PC-9 (cell line): ENCODE results near the gene C3orf85. TPM values are rescaled to one million over a fixed set of nuclear protein-coding genes. Genes with fewer than 3 reads are reported as not detected.

Experiments
- BruUV-seq: library from RNA; stranded (reverse); fragments of 400-500 nt; replicated peaks from 2 replicates; lab custom pipeline; 2021; lab: Mats Ljungman, UMichigan
- CTCF ChIA-PET: fragments of 300-600 bp; sonication (Branson Sonifier 250); formaldehyde crosslinking; loops from one replicate; lab custom pipeline; 2022; ENCODE audit warnings: antibody characterized with exemption; lab: Charles Lee
- POLR2A ChIA-PET: fragments of 300-600 bp; sonication (Branson Sonifier 250); formaldehyde crosslinking; loops from one replicate; lab custom pipeline; 2022; ENCODE audit warnings: antibody characterized with exemption; ENCODE audit not compliant: unreplicated experiment; lab: Charles Lee
- DNase-seq, 2 experiments: peaks; one replicate each; pipeline versions ENCODE4 v3.0.0 to v3.0.0-alpha.2; 2015 to 2022; ENCODE audit warnings: mixed read lengths in 1 of 2
- H2AFZ ChIP-seq: fragments of 200-600 bp; sonication (generic); 2 replicates; pipeline ENCODE4 v1.8.1; 2017; ENCODE audit warnings: antibody characterized with exemption
- H3F3A ChIP-seq: fragments of 200-600 bp; sonication (generic); 2 replicates; pipeline ENCODE4 v1.8.1; 2017; ENCODE audit warnings: antibody characterized with exemption, mild to moderate bottlenecking, low read depth; ENCODE audit not compliant: insufficient read depth
- H3K27ac ChIP-seq: fragments of 200-600 bp; sonication (generic); 2 replicates; pipeline ENCODE4 v1.6.1; 2016; ENCODE audit warnings: mixed run types
- H3K27me3 ChIP-seq: fragments of 200-600 bp; sonication (generic); 2 replicates; pipeline ENCODE4 v1.6.1; 2016; ENCODE audit warnings: low read depth, mixed run types; ENCODE audit not compliant: insufficient read depth
- H3K36me3 ChIP-seq: fragments of 200-600 bp; sonication (generic); 2 replicates; pipeline ENCODE4 v1.6.1; 2016; ENCODE audit warnings: low read depth, mixed run types
- H3K4me1 ChIP-seq: fragments of 200-600 bp; sonication (generic); replicated peaks from 2 replicates; pipeline ENCODE4 v1.6.1; 2016; ENCODE audit warnings: mixed run types; ENCODE audit not compliant: insufficient read depth
- H3K4me2 ChIP-seq: fragments of 200-600 bp; sonication (generic); 2 replicates; pipeline ENCODE4 v1.6.1; 2017; ENCODE audit warnings: mixed run types
- H3K4me3 ChIP-seq: fragments of 200-600 bp; sonication (generic); 2 replicates; pipeline ENCODE4 v1.6.1; 2016; ENCODE audit warnings: mixed run types
- H3K79me2 ChIP-seq: fragments of 200-600 bp; sonication (generic); 2 replicates; pipeline ENCODE4 v1.6.1; 2017; ENCODE audit warnings: low read depth, mixed run types
- H3K9me2 ChIP-seq: fragments of 200-600 bp; sonication (generic); 2 replicates; pipeline ENCODE4 v1.8.1; 2017; ENCODE audit warnings: mild to moderate bottlenecking; ENCODE audit not compliant: insufficient read depth
- H3K9me3 ChIP-seq: fragments of 200-600 bp; sonication (generic); 2 replicates; pipeline ENCODE4 v1.8.1; 2016; ENCODE audit warnings: low read depth; ENCODE audit not compliant: insufficient read depth
- H4K20me1 ChIP-seq: fragments of 200-600 bp; sonication (generic); 2 replicates; pipeline ENCODE4 v1.8.1; 2017; ENCODE audit not compliant: insufficient read depth
- CTCF ChIP-seq: fragments of 200-600 bp; sonication (generic); conservative IDR thresholded peaks from 2 replicates; pipeline ENCODE4 v1.6.1; 2017; ENCODE audit warnings: mixed run types, antibody characterized with exemption, mild to moderate bottlenecking, moderate library complexity
- EZH2 ChIP-seq: fragments of 200-600 bp; sonication (generic); IDR thresholded peaks from 2 replicates; pipeline ENCODE4 v1.8.0; 2017; ENCODE audit warnings: antibody characterized with exemption, low read depth
- intact Hi-C: fragments of 100-400 bp; cut with micrococcal nuclease; formaldehyde crosslinking; loops from one replicate; pipeline ENCODE4 v1.10.0; 2022; ENCODE audit not compliant: unreplicated experiment
- total RNA-seq: library from RNA; stranded (reverse); gene quantifications from 2 replicates; pipeline ENCODE4 v1.2.3, GENCODE V29; 2021

C3orf85 gene
- total RNA-seq, 1 experiment from 2014 or later = not detected

- CTCF ChIA-PET = no interaction called here
- no peaks in the 10 kb centered on the region for H3K4me1 ChIP-seq
- H3K79me2 ChIP-seq = no peaks in the 10 kb centered on the region
- no peak overlapping the region for H2AFZ ChIP-seq
- no peak overlapping the region for H3K4me3 ChIP-seq
- H3K27ac ChIP-seq = no peak overlapping the region
- no peaks in the 10 kb centered on the region for H3K9me2 ChIP-seq
- H3F3A ChIP-seq = no peaks in the 10 kb centered on the region
- intact Hi-C loops = no loop called here
- no peaks in the 10 kb centered on the region for H3K36me3 ChIP-seq
- H4K20me1 ChIP-seq = no peaks in the 10 kb centered on the region; the same call in 1 of the 2 replicates
- H3K4me2 ChIP-seq = no peak overlapping the region
- no TSS peak for BruUV-seq
- no peak for DNase-seq
- H3K9me3 ChIP-seq = no peaks in the 10 kb centered on the region
- TF ChIP-seq CTCF (no peak), EZH2 (no peak)
- peaks cover 28% of the 10 kb centered on the region for H3K27me3 ChIP-seq
- POLR2A ChIA-PET = no interaction called here
Measured at GRCh38 chr3:109175411-109175810, 38.9 kb downstream of the C3orf85 start.

GRCh38 chr3:109176726-109177125, 40.2 kb downstream of the C3orf85 start:
- no peak overlapping the region for H2AFZ ChIP-seq
- no peaks in the 10 kb centered on the region for H3K79me2 ChIP-seq
- H3K4me1 ChIP-seq = no peaks in the 10 kb centered on the region
- BruUV-seq = no TSS peak
- no peak overlapping the region for H3K4me2 ChIP-seq
- peaks cover 21% of the 10 kb centered on the region for H3K27me3 ChIP-seq
- TF ChIP-seq CTCF (no peak), EZH2 (no peak)
- no peaks in the 10 kb centered on the region for H4K20me1 ChIP-seq
- DNase-seq = no peak
- POLR2A ChIA-PET = no interaction called here
- H3K27ac ChIP-seq = no peak overlapping the region
- intact Hi-C loops = no loop called here
- H3K9me3 ChIP-seq = no peaks in the 10 kb centered on the region
- H3F3A ChIP-seq = no peaks in the 10 kb centered on the region
- no peak overlapping the region for H3K4me3 ChIP-seq
- no peaks in the 10 kb centered on the region for H3K36me3 ChIP-seq
- CTCF ChIA-PET = no interaction called here
- no peaks in the 10 kb centered on the region for H3K9me2 ChIP-seq

GRCh38 chr3:109177908-109178307, 41.4 kb downstream of the C3orf85 start:
- no peak overlapping the region for H2AFZ ChIP-seq
- no peak for DNase-seq
- CTCF ChIA-PET = interaction anchor here (0.6 kb wide), 1 partner anchor 79 kb away, joined by 3 read pairs; no protein-coding TSS in a partner anchor

More at GRCh38 chr3:109177908-109178307, 41.4 kb downstream of the C3orf85 start:
- Histone ChIP-seq H3F3A (no peaks in the 10 kb centered on the region), H3K4me3 (no peak overlapping the region), H3K9me2 (no peaks in the 10 kb centered on the region; the same call in 1 of the 2 replicates), H3K9me3 (no peaks in the 10 kb centered on the region), H3K27ac (no peak overlapping the region), H3K27me3 (peaks cover 12% of the 10 kb centered on the region), H3K4me2 (no peak overlapping the region), H3K36me3 (no peaks in the 10 kb centered on the region), H3K79me2 (no peaks in the 10 kb centered on the region), H3K4me1 (no peaks in the 10 kb centered on the region), H4K20me1 (no peaks in the 10 kb centered on the region)
- POLR2A ChIA-PET = no interaction called here
- intact Hi-C loops = no loop called here
- BruUV-seq = no TSS peak
- TF ChIP-seq CTCF (no peak), EZH2 (no peak)
